G401.6 (cell line): ENCODE data around the gene ASPHD2.
"Not testable (repeated sequence)": the region's sequence is repeated elsewhere in the genome, so short reads cannot be mapped to it uniquely, and the experiment has no call there.

Experiments used
- FAIRE-seq: peaks from 2 replicates; lab custom pipeline; 2012; peaks lifted over from hg19 to GRCh38; lab: Jason Lieb, UNC

ASPHD2 gene

GRCh38 chr22:26428515-26429457 lies at the start of gene ASPHD2:
ASPHD2 (plus strand) TSS chr22:26429260; CDS start chr22:26433616, 4,356 bp downstream.
- no peak for FAIRE-seq

DNA sequence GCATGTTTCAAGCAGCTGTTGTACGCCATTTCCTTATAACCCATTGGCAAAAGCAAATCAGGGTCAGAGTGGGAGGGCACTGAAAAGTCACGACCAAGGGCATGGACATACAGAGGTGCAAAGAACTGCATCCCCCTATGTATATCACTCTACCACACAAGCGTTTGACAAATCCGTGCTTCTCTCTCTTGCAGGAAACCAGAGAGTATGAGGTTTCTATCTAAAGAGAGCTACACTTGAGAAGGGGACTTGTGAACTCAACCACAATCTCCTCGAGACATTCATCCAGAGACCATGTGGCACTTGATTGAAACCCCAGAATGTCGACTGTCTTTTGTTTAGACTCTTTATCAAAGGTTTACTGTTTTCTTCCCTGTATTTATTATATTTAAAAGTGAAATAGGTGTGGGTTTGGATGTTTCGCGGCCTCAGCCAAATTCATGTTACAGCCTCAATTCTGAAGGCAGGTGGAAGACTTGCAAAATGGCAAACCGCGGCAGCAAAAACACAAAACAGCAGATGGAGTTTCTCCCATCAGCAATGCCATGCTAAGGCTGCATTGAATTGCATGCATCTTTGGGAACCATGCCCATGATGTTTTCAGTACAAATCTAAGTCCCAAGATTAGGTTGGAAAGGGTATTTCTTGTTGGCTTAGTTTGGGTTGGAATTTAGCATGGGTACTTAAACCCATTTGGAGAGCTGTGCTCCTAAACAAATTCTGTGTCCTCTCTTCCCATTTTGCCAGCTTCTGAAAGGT lies 48.8 kb upstream of the ASPHD2 start:
- no peak for FAIRE-seq

GRCh38 chr22:26382782-26383181 lies 46.3 kb upstream of the ASPHD2 start:
- FAIRE-seq, result no peak

DNA sequence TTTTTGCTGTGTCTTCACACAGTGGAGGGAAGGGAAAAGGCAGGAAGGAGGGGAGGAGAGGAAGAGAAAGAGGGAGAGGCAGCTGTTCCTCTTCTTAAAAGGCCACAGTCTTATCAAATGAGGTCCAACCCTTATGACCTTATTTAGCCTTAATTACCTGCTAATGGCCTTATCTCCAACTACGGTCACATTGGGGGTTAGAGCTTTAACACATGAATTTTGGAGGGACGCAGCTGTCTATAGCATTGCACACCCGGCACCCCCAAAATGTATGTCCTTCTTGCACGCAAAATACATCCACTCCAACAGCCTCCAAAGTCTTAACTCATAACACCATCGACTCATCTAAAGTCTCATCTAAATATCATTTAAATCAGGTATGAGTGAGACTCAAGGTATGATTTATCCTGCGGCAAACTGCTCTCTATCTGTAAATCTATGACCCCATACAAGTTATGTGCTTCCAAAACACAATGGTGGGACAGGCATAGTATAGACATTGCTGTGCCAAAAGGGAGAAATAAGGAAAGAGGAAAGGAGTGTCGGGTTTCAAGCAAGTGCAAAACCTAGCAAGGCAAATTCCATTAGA lies 45.0 kb upstream of the ASPHD2 start:
- FAIRE-seq, result no peak

- FAIRE-seq, result no peak
These were observed 43.9 kb upstream of the ASPHD2 start for GRCh38 chr22:26385164-26385563.

GRCh38 chr22:26389125-26389524 lies 39.9 kb upstream of the ASPHD2 start:
- FAIRE-seq, result no peak

GRCh38 chr22:26391091-26391490 lies 38.0 kb upstream of the ASPHD2 start:
- no peak for FAIRE-seq

DNA sequence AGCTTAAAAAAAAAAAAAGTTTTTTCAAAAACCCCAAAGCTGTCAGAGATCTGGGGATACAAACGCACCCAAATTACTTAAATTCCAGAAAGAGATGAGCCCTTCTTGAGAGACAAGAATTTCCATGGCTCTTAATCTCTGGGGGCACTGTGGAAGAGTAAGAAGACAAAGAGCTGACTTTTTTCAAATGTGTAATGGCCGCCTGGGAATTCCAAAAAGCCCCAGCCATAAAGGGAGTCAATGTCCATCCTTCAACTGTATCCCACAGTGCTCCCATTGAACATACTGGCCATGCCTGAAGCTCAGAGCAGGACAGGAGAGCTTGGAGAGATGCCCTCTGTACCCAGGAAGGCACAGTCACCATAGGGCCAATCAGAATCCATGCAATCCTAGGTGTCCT lies 37.4 kb upstream of the ASPHD2 start:
- no peak for FAIRE-seq

DNA sequence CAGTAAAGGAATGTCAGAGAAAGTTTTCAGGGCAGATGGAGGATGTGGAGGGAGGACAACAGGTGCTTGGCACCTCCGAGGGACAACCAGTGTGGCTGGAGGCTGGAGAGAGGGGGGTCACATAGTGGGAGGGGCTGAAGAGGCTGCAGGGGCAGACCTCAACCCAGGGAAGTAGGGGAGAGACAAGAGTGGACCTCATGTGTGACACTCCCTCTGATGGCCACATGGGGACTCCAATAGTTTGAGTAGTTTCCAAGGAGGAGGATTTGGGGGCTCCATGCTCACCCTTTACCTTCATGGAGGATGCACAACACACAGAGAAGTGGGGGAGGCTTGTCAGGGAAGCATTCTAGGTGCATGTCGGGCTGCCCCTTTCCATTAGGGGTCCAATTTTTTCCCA lies 35.1 kb upstream of the ASPHD2 start:
- no peak for FAIRE-seq

DNA sequence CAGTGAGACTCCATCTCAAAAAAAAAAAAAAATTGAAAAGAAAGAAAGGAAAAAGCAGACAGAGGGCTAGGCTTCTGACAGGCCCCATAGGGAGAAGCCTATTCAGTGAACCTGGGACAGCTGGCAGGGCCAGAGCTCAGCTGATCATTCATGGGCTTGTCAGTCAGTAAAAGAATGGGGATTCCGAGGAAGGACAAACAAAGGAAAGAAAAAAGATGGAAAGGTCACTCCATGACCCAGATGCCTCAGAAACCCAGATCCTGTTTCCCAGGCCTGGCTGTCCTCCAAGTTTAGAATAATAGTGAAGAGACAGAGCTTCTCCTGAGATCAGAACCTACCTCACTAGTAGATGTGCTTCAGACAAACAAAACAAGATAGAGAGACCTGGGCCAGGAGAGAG lies 34.3 kb upstream of the ASPHD2 start:
- FAIRE-seq, result no peak

DNA sequence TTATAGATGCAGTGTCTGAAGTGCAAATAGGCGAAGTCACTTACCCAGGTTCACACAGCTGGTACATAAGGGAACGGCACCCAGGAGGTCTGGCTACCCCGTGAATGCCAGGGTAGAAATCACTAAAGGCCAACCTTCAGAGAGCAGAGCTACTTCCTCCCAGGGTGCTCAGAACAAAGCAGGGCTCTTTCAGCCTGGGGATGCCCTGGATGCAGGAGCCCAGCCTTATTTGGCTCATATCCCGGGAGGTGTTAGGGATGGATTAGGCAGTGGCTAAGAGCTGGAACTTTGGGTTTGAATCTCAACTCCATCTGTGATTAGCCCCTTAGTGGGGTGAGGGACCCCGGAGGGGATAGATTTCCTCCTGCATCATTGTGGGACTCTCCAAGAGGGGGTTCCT lies 33.1 kb upstream of the ASPHD2 start:
- FAIRE-seq, result no peak

DNA sequence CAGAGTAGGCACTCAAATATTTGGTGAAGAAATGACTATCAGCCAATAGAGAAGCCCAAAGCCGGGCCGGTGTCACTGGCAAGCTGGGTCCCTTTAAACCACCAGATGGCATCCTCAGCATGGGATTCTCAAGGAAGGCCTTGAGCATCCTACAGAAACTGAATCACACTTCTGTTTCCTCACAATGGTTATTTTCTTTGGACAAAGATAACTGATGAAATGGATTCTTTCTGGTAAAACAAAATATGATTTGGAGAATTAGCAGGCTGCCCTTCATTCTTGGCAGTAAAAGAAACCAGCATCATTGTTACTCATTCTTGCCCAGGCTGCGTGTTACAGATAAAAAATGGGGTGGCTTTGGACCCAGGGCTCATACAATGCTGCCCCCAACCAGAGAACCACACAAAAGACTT lies 30.3 kb upstream of the ASPHD2 start:
- FAIRE-seq, result peak; percentile 69

DNA sequence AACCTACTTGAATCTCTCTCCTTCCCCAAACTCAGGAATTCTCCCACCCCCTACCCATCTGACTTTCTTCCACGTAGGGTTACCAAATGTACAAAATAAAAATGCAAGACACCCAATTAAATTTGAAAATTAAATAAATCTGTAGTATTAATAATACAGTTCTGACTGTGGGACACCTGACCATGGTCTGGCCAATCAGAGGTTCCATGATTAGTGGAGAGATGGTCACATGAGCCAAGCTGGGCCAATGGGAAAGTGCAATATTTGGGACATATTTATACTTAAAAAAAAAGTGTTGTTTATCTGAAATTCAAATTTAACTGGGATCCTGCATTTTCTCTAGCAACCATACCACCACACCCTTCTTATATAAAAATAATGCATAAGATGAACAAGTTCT lies 29.8 kb upstream of the ASPHD2 start:
- no peak for FAIRE-seq

DNA sequence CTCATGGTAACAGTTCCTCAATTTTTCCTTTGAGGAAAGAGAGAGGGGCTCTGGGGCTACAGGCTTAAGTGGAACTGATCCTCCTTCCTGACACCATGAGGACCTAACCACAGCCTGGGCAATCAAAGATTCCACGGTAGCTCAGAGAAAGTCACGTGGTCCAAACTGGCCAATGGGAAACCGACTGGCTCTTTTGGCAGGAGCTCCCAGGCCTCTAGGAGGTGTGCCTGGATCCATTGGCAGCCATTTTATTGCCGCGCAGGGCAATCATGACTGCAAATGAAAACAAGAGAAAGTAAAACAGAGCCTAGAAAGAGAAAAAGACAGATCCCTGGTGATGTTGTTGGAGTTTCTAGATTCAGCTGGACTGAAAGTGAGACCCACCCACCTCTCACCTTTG lies 27.3 kb upstream of the ASPHD2 start:
- FAIRE-seq, result no peak

GRCh38 chr22:26404851-26405421 lies 24.1 kb upstream of the ASPHD2 start:
- no peak for FAIRE-seq

GRCh38 chr22:26406118-26406517 lies 22.9 kb upstream of the ASPHD2 start:
- no peak for FAIRE-seq

GRCh38 chr22:26408562-26409220 lies 20.4 kb upstream of the ASPHD2 start:
- FAIRE-seq, result not testable (repeated sequence)

DNA sequence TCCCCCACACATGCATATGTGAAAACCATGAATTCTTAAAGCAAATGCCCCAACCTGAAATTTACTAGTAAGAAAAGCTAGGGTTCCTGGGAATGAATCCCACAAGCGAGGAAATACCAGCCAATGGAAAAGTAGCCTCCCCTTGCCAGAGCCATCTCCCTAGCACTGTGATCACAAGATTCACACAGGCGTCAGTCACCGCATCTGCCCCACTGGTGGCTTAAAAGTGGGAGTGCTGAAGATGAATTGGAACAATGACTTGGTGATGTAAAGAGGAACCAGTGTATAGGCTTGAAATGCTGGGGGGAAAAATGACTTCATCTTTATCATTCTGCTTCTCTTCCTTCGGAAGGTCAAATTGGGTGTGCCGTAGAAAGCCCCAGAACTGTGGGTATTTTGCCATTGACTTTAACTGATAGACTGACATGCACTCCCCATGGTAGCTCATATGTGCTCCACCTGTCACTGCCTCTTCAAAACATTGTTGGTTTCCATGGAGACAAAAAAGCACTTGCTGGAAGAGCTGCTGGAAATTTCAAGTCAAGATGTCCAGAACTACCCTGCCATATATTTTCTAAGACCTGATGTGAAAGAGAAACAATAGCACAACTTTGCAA lies 19.2 kb upstream of the ASPHD2 start:
- FAIRE-seq, result no peak

DNA sequence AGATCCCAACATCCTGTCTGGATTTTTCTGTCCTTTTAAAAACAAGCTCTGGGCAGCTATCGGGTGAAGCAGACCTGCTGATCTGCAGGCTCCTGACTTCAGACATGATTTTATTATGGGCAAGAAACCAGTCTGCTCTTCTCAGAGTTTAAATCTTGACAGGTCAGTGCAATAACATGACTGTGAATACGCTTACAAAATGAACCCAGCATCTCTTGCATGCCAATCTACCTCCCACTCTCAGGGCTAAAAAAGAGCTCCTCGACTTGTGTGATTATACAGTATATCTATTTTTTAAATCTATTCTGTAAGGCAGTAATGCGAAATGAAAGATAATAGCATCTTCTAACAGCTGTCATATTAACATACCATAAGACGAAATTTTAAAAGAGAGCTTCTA lies 18.7 kb upstream of the ASPHD2 start:
- FAIRE-seq, result no peak

DNA sequence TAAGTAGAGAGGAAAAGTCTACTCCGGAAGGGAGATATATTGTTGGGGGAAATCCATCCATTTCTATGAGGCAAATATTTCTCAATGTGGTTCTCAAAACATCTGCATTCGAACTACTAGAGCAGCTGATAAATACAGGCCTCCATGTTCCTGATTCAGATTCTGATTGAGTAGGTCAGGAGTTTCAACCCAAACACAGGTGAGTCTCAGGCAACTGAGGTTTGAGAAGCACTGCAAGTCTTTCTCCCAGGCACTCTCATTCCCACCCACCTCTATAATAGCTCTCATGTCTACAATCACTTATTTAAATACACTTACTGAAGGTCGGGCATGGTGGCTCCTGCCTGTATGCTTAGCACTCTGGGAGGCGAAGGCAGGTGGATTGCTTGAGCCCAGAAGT lies 14.7 kb upstream of the ASPHD2 start:
- no peak for FAIRE-seq

GRCh38 chr22:26416256-26416655 lies 12.8 kb upstream of the ASPHD2 start:
- no peak for FAIRE-seq
